Progenitor cell of endocrine pancreas (in vitro differentiated cells): ENCODE data around the gene PRAMEF12. TPM values are rescaled to one million over a fixed set of nuclear protein-coding genes. Genes with fewer than 3 reads are reported as not detected.
"Not testable (repeated sequence)": the region's sequence is repeated elsewhere in the genome, so short reads cannot be mapped to it uniquely, and the experiment has no call there.

Experiments used
- DNase-seq: peaks from one replicate; pipeline ENCODE4 v3.0.0; 2021; ENCODE audit warnings: low spot score; ENCODE audit not compliant: unreplicated experiment
- H3K27ac Mint-ChIP-seq: 2 replicates; pipeline ENCODE4 v1.8.0; 2021; ENCODE audit warnings: mild to moderate bottlenecking, moderate library complexity, mixed read lengths
- H3K27me3 Mint-ChIP-seq: 2 replicates; pipeline ENCODE4 v1.8.0; 2021; ENCODE audit warnings: mixed read lengths
- H3K36me3 Mint-ChIP-seq: 2 replicates; pipeline ENCODE4 v1.8.0; 2022; ENCODE audit warnings: mixed read lengths; ENCODE audit not compliant: insufficient read depth
- H3K4me1 Mint-ChIP-seq: 2 replicates; pipeline ENCODE4 v1.8.0; 2021; ENCODE audit warnings: low read depth, mixed read lengths
- H3K4me3 Mint-ChIP-seq: 2 replicates; pipeline ENCODE4 v1.8.0; 2021; ENCODE audit warnings: low read depth, mild to moderate bottlenecking, moderate library complexity, mixed read lengths
- H3K9me3 Mint-ChIP-seq: 2 replicates; pipeline ENCODE4 v1.8.0; 2021; ENCODE audit warnings: low read depth, mixed read lengths
- long read RNA-seq: library from polyadenylated mRNA; unstranded; transcript quantifications from one replicate; pipeline ENCODE4 v2.0.0, GENCODE V29; 2020
- total RNA-seq: library from RNA; stranded (reverse); gene quantifications from 2 replicates; pipeline ENCODE4 v1.2.1, GENCODE V29; 2021
- TF ChIP-seq, protein P1 (sequence below): fragments of 200-600 bp; sonication (generic); IDR thresholded peaks from one replicate; pipeline ENCODE4 v1.5.0; 2021; ENCODE audit warnings: antibody characterized with exemption, mild to moderate bottlenecking; ENCODE audit not compliant: unreplicated experiment

Gene PRAMEF12
- not detected in 2 replicates for total RNA-seq
- long read RNA-seq = 0 reads

DNA sequence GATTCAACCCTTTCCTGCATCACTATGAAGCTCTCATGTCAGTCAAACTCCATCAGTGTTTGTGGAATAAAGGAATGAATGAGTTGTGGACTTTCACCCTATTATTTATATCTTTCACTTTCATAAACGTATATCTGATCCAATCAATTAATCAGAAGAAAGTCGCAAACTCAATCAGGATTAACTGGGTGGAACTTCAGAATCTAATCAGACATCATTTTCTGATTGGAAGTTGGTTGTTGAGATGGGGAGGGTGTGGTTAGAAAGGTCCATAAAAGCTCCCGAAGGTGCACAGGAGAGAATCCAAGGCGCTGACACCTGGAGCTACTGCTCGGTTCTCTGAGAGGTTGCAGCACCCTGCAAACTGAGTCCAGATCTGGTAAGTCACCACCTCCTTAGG is at the start of gene PRAMEF12:
TSS of gene PRAMEF12 (plus strand) at position 301 of the 400 bp plus-strand sequence. CDS start 1,130 bp downstream, outside the sequence.
- H3K4me3 Mint-ChIP-seq = no peak within 1 kb of the TSS
- no peak for DNase-seq
- TF ChIP-seq, protein P1, sequence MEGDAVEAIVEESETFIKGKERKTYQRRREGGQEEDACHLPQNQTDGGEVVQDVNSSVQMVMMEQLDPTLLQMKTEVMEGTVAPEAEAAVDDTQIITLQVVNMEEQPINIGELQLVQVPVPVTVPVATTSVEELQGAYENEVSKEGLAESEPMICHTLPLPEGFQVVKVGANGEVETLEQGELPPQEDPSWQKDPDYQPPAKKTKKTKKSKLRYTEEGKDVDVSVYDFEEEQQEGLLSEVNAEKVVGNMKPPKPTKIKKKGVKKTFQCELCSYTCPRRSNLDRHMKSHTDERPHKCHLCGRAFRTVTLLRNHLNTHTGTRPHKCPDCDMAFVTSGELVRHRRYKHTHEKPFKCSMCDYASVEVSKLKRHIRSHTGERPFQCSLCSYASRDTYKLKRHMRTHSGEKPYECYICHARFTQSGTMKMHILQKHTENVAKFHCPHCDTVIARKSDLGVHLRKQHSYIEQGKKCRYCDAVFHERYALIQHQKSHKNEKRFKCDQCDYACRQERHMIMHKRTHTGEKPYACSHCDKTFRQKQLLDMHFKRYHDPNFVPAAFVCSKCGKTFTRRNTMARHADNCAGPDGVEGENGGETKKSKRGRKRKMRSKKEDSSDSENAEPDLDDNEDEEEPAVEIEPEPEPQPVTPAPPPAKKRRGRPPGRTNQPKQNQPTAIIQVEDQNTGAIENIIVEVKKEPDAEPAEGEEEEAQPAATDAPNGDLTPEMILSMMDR = no peak
- H3K27me3 Mint-ChIP-seq = peaks cover 46% of the 10 kb centered on the region
- H3K4me1 Mint-ChIP-seq = no peaks in the 10 kb centered on the region
- no peaks in the 10 kb centered on the region for H3K9me3 Mint-ChIP-seq
- no peaks in the 10 kb centered on the region for H3K36me3 Mint-ChIP-seq
- no peak within 1 kb of the TSS for H3K27ac Mint-ChIP-seq

DNA sequence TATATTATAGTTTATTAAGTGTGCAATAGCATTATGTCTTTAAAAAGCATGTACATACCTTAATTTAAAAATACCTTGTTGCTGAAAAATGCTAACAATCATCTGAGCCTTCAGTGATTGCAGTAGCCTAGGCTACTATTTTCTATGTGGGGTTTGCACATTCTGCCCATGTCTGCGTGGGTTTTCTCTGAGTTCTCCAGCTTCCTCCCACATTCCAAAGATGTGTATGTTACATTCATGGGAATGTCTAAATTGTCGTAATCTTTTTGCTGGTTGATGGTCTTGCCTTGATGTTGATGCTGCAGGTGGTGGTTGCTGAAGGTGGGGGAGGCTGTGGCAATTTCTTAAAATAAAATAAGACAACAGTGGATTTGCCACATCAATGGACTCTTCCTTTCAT is 45.1 kb upstream of the PRAMEF12 start:
- no peaks in the 10 kb centered on the region for H3K36me3 Mint-ChIP-seq

DNA sequence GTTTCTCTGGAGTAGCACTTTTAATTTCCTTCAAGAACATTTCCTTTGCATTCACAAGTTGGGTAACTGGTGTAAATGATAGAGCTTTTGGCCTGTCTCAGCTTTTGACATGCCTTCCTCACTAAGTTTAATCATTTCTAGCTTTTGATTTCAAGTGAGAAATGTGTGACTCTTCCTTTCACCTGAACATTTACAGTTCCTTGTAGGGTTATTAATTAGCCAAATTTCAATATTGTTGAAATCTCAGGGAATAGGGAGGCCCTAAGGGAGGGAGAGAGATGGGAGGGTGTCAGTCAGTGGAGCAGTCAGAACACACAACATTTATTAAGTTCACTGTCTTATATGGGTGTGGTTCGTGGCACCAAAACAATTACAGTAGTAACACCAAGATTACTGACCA is 43.4 kb upstream of the PRAMEF12 start:
- Mint-ChIP-seq H3K27ac (no peak overlapping the region), H3K36me3 (no peaks in the 10 kb centered on the region), H3K27me3 (peaks cover 17% of the 10 kb centered on the region), H3K9me3 (peaks cover 13% of the 10 kb centered on the region), H3K4me1 (no peaks in the 10 kb centered on the region), H3K4me3 (no peak overlapping the region)
- TF ChIP-seq, protein P1 = no peak
- DNase-seq = no peak

More for the DNA sequence above, 45.1 kb upstream of the PRAMEF12 start:
- Mint-ChIP-seq H3K4me1 (no peaks in the 10 kb centered on the region), H3K4me3 (no peak overlapping the region), H3K9me3 (peaks cover 13% of the 10 kb centered on the region), H3K27ac (no peak overlapping the region), H3K27me3 (peaks cover 14% of the 10 kb centered on the region)
- no peak for DNase-seq
- TF ChIP-seq, protein P1 = no peak

DNA sequence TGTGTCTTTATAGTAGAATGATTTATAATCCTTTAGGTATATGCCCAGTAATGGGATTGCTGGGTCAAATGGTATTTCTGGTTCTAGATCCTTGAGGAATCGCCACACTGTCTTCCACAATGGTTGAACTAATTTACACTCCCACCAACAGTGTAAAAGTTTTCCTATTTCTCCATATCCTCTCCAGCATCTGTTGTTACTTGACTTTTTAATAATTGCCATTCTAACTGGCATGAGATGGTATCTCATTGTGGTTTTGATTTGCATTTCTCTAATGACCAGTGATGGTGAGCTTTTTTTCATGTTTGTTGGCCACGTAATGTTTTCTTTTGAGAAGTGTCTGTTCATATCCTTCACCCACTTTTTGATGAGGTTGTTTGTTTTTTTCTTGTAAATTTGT is 42.5 kb upstream of the PRAMEF12 start:
- not testable (repeated sequence) for H3K4me3 Mint-ChIP-seq, DNase-seq, H3K27ac Mint-ChIP-seq, H3K36me3 Mint-ChIP-seq, H3K4me1 Mint-ChIP-seq
- Mint-ChIP-seq H3K27me3 (peaks cover 17% of the 10 kb centered on the region), H3K9me3 (peaks cover 13% of the 10 kb centered on the region)

DNA sequence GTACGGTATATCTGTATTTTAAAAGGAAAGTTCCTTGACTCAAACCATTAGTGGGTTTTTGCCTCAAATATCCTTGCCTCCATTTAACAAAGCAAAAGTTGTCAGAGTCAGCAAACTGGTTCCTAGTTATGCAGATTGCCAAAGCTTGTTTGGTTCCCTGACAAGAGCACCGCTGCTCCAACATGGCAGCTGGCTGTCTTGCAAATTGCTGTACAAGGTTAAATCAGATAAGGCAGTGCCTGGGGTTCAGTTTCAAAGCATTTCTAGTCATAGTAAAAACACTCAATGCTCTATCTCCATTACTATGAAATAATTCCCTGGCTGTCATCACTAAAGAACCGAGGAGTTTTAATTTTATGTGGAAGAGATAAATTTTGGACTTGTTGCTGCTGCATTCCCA is 38.9 kb upstream of the PRAMEF12 start:
- Mint-ChIP-seq H3K27ac (no peak overlapping the region), H3K9me3 (peaks cover 12% of the 10 kb centered on the region), H3K4me3 (no peak overlapping the region), H3K27me3 (peaks cover 15% of the 10 kb centered on the region), H3K4me1 (no peaks in the 10 kb centered on the region), H3K36me3 (no peaks in the 10 kb centered on the region)
- no peak for DNase-seq
- TF ChIP-seq, protein P1 = no peak

DNA sequence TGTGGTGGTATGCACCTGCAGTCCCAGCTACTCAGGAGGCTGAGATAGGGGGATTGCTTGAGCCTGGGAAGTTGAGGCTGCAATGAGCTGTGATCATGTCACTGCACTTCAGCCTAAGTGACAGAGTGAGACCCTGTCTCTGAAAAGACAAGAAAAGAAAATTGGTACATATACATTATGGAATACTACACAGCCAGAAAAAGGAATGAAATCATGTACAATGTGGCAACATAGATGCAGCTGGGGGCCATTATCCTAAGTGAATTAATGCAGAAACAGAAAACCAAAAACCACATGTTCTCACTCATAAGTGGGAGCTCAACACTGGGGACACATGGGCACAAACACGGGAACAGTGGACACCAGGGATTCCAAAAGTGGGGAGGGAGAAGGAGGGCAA is 34.6 kb upstream of the PRAMEF12 start:
- H3K27ac Mint-ChIP-seq = no peak overlapping the region
- H3K4me3 Mint-ChIP-seq = no peak overlapping the region
- peaks cover 5% of the 10 kb centered on the region for H3K9me3 Mint-ChIP-seq
- TF ChIP-seq, protein P1 = no peak
- no peaks in the 10 kb centered on the region for H3K36me3 Mint-ChIP-seq
- peaks cover 10% of the 10 kb centered on the region for H3K27me3 Mint-ChIP-seq
- DNase-seq = no peak
- no peaks in the 10 kb centered on the region for H3K4me1 Mint-ChIP-seq
